ENCODE results near the gene FOXP4.
"Not testable (repeated sequence)": the region's sequence is repeated elsewhere in the genome, so short reads cannot be mapped to it uniquely, and the experiment has no call there.

Gene FOXP4

GRCh38 chr6:41597246-41598000 lies 51.2 kb downstream of the FOXP4 start:
- no peak overlapping the region for H3K4me3 ChIP-seq (ENCODE audit: low read depth, low read length)

- no peak overlapping the region for H3K4me3 ChIP-seq (ENCODE audit: low read depth, low read length)
Observed at GRCh38 chr6:41598670-41599014, 52.5 kb downstream of the FOXP4 start.

- H3K4me3 ChIP-seq (ENCODE audit: low read depth, low read length), result no peak overlapping the region
Observed at GRCh38 chr6:41599015-41599851, 53.1 kb downstream of the FOXP4 start.

- no peak overlapping the region for H3K4me3 ChIP-seq (ENCODE audit: low read depth, low read length)
Observed at GRCh38 chr6:41599852-41600445, 53.8 kb downstream of the FOXP4 start.

GRCh38 chr6:41600499-41601247 lies 54.5 kb downstream of the FOXP4 start:
- H3K4me3 ChIP-seq (ENCODE audit: low read depth, low read length), result no peak overlapping the region

- H3K4me3 ChIP-seq (ENCODE audit: low read depth, low read length), result no peak overlapping the region
Observed at GRCh38 chr6:41601248-41601549, 55.0 kb downstream of the FOXP4 start.

- H3K4me3 ChIP-seq (ENCODE audit: low read depth, low read length), result no peak overlapping the region
Observed at GRCh38 chr6:41602422-41602743, 56.2 kb downstream of the FOXP4 start.

GRCh38 chr6:41602864-41603608 lies 56.9 kb downstream of the FOXP4 start:
- peak overlapping the region; percentile 13 for H3K4me3 ChIP-seq (ENCODE audit: low read depth, low read length)

- no peak overlapping the region for H3K4me3 ChIP-seq (ENCODE audit: low read depth, low read length)
Observed at GRCh38 chr6:41604006-41604405, 57.8 kb downstream of the FOXP4 start.

GRCh38 chr6:41605649-41606048 lies 59.5 kb downstream of the FOXP4 start:
- no peak overlapping the region for H3K4me3 ChIP-seq (ENCODE audit: low read depth, low read length)

GRCh38 chr6:41607036-41607435 lies 60.9 kb downstream of the FOXP4 start:
- no peak overlapping the region for H3K4me3 ChIP-seq (ENCODE audit: low read depth, low read length)

- H3K4me3 ChIP-seq (ENCODE audit: low read depth, low read length), result no peak overlapping the region
Observed at GRCh38 chr6:41607736-41608135, 61.6 kb downstream of the FOXP4 start.

- H3K4me3 ChIP-seq (ENCODE audit: low read depth, low read length), result no peak overlapping the region
Observed at GRCh38 chr6:41608443-41609151, 62.4 kb downstream of the FOXP4 start.

- no peak overlapping the region for H3K4me3 ChIP-seq (ENCODE audit: low read depth, low read length)
Observed at GRCh38 chr6:41614715-41615114, 68.5 kb downstream of the FOXP4 start.

- no peak overlapping the region for H3K4me3 ChIP-seq (ENCODE audit: low read depth, low read length)
Observed at GRCh38 chr6:41615311-41615710, 69.1 kb downstream of the FOXP4 start.

GRCh38 chr6:41618598-41618997 lies 72.4 kb downstream of the FOXP4 start:
- H3K4me3 ChIP-seq (ENCODE audit: low read depth, low read length), result no peak overlapping the region

GRCh38 chr6:41619193-41619592 lies 73.0 kb downstream of the FOXP4 start:
- H3K4me3 ChIP-seq (ENCODE audit: low read depth, low read length), result not testable (repeated sequence)

GRCh38 chr6:41621367-41621766 lies 75.2 kb downstream of the FOXP4 start:
- no peak overlapping the region for H3K4me3 ChIP-seq (ENCODE audit: low read depth, low read length)

GRCh38 chr6:41621802-41622201 lies 75.6 kb downstream of the FOXP4 start:
- no peak overlapping the region for H3K4me3 ChIP-seq (ENCODE audit: low read depth, low read length)

Measured in iPS-11a (cell line).